GM12878 (cell line): ENCODE data around the gene CNTN4.

ENCODE experiments used
- CEBPB ChIP-seq, 2 experiments: fragments of 150-350 bp in 1 of 2; IDR thresholded peaks; 2 replicates each; pipeline ENCODE4 v1.6.1; 2012 to 2014; ENCODE audit warnings: low read depth in 2 of 2, low read length in 2 of 2, borderline replicate concordance in 1 of 2, inconsistent platforms in 1 of 2
- EGR1 ChIP-seq, 2 experiments: IDR thresholded peaks; 1 replicate in 1 of 2; 2 replicates in 1 of 2; pipeline ENCODE4 v1.6.1; 2011 to 2012; ENCODE audit warnings: low read depth in 2 of 2, low read length in 2 of 2, borderline replicate concordance in 1 of 2, mild to moderate bottlenecking in 1 of 2, moderate library complexity in 1 of 2
- EZH2 ChIP-seq: IDR thresholded peaks from 2 replicates; pipeline ENCODE4 v1.6.1; 2012; ENCODE audit warnings: low read depth, mild to moderate bottlenecking, control low read depth, inconsistent platforms, low read length, borderline replicate concordance; ENCODE audit not compliant: control insufficient read depth
- JUNB ChIP-seq: IDR thresholded peaks from 2 replicates; pipeline ENCODE4 v1.6.1; 2016; ENCODE audit warnings: antibody characterized with exemption, mild to moderate bottlenecking
- TF ChIP-seq, protein P1 (sequence below), 3 experiments: IDR thresholded peaks in 2 of 3; conservative IDR thresholded peaks in 1 of 3; 2 replicates each; pipeline ENCODE4 v1.5.1; 2011; ENCODE audit warnings: low read depth in 3 of 3, low read length in 3 of 3, mild to moderate bottlenecking in 3 of 3, control low read depth in 2 of 3, moderate library complexity in 2 of 3, inconsistent platforms in 1 of 3, mixed read lengths in 1 of 3; ENCODE audit not compliant: control insufficient read depth in 2 of 3, insufficient read depth in 1 of 3; ENCODE audit errors: extremely low read depth in 1 of 3
- TF ChIP-seq, protein P2 (sequence below): IDR thresholded peaks from 2 replicates; pipeline ENCODE4 v1.6.1; 2012; ENCODE audit warnings: low read length, inconsistent platforms

DNA sequence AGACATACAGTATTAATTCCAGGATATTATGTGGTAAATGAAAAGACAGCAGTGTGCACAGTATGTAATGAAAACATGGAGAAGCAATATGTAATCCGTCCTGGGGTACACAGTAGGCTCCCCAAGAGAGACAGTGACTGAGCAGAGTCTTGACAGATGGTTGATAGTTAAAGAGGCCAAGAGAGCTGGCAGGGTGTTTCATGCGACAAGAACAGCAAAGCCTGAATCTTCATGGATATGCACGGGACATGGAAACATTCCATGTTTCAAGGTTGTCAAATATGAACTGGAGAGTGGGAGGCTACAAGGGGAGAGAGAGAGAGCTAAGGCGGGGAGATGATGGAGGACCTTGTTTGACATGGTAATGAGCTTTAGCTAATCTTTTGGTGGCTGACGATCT is 673.1 kb downstream of the CNTN4 start:
- TF ChIP-seq CEBPB (IDR thresholded peaks at IDR 0.05; ENCODE audit: borderline replicate concordance in 1 of 2, low read depth in 2 of 2, low read length in 2 of 2) (no peak), JUNB (no peak), EZH2 (no peak), EGR1 (IDR thresholded peaks at IDR 0.05; ENCODE audit: borderline replicate concordance in 1 of 2, low read depth in 2 of 2, low read length in 2 of 2) (no peak)
- TF ChIP-seq, protein P1, sequence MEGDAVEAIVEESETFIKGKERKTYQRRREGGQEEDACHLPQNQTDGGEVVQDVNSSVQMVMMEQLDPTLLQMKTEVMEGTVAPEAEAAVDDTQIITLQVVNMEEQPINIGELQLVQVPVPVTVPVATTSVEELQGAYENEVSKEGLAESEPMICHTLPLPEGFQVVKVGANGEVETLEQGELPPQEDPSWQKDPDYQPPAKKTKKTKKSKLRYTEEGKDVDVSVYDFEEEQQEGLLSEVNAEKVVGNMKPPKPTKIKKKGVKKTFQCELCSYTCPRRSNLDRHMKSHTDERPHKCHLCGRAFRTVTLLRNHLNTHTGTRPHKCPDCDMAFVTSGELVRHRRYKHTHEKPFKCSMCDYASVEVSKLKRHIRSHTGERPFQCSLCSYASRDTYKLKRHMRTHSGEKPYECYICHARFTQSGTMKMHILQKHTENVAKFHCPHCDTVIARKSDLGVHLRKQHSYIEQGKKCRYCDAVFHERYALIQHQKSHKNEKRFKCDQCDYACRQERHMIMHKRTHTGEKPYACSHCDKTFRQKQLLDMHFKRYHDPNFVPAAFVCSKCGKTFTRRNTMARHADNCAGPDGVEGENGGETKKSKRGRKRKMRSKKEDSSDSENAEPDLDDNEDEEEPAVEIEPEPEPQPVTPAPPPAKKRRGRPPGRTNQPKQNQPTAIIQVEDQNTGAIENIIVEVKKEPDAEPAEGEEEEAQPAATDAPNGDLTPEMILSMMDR (IDR thresholded peaks at IDR 0.05 in 2 of 3, conservative IDR thresholded peaks at IDR 0.05 in 1 of 3; ENCODE audit: control insufficient read depth in 2 of 3, extremely low read depth in 1 of 3, insufficient read depth in 1 of 3, low read depth in 3 of 3, low read length in 3 of 3) = no peak
- TF ChIP-seq, protein P2, sequence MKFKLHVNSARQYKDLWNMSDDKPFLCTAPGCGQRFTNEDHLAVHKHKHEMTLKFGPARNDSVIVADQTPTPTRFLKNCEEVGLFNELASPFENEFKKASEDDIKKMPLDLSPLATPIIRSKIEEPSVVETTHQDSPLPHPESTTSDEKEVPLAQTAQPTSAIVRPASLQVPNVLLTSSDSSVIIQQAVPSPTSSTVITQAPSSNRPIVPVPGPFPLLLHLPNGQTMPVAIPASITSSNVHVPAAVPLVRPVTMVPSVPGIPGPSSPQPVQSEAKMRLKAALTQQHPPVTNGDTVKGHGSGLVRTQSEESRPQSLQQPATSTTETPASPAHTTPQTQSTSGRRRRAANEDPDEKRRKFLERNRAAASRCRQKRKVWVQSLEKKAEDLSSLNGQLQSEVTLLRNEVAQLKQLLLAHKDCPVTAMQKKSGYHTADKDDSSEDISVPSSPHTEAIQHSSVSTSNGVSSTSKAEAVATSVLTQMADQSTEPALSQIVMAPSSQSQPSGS = no peak
